Measurements from ENCODE around the gene DAAM1. TPM values are rescaled to one million over a fixed set of nuclear protein-coding genes. Genes with fewer than 3 reads are reported as not detected.

The DAAM1 gene
- polyA plus RNA-seq, 1 of the 3 experiments (the other 2 are of a cell fraction) = 5.1 TPM

DNA sequence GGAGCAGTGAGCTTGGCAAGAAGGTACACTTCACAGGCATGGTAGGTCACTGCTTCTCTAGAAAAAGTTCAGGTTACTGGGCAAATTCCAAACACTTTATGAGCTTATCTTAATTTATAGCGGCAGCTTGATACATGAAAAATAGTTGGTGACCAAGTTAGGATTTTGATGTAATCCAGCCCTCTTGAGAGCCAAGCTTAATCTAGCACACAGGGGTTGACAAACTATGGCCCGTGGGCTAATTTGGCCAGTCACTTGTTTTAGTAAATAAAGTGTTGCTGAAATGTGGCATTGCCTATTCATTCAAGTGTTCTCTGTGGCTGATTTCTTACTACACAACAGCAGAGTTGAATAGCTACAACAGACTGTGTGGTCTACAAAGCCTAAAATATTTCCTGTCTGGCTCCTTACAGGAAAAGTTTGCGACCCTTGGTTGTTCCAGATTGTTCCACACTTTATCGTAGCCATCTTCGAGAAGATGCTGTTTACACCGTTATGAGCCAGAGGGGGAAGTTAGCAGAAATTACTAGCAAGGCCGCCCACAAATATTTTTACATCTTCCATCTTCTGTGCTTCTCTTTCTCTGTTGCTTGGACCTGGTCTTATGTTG is 120.9 kb downstream of the DAAM1 start:
- WGBS (ENCODE audit: low lambda C conversion rate) = 89% methylated on average over 7 of the region's 7 CpGs
- no peak overlapping the region for H3K4me2 ChIP-seq
- ChIA-PET CTCF (no interaction called here), POLR2A (interaction anchor here (0.6 kb wide), 1 partner anchor 682 kb away, joined by 3 read pairs; no protein-coding TSS in a partner anchor)
- peak overlapping the region; percentile 10 to 72; a peak in 2 of 4 replicates for H3K27ac ChIP-seq (ENCODE audit: low read depth in 2 of 2, low read length in 1 of 2)
- H3K36me3 ChIP-seq (replicated peaks in 1 of 2; ENCODE audit: control insufficient read depth in 1 of 2, insufficient read depth in 2 of 2, low read length in 1 of 2) = no peaks in the 10 kb centered on the region
- H3K4me1 ChIP-seq (ENCODE audit: control insufficient read depth in 1 of 2, insufficient read depth in 2 of 2, low read depth in 1 of 2, low read length in 1 of 2) = peaks cover 5 to 25% of the 10 kb centered on the region in 2 experiments
- H3K27me3 ChIP-seq (ENCODE audit: insufficient read depth) = no peaks in the 10 kb centered on the region
- H3K9me2 ChIP-seq = no peaks in the 10 kb centered on the region
- H3F3A ChIP-seq (replicated peaks; ENCODE audit: insufficient read depth) = peaks cover 29% of the 10 kb centered on the region
- H3K9me3 ChIP-seq = no peaks in the 10 kb centered on the region
- TF ChIP-seq, protein P1, sequence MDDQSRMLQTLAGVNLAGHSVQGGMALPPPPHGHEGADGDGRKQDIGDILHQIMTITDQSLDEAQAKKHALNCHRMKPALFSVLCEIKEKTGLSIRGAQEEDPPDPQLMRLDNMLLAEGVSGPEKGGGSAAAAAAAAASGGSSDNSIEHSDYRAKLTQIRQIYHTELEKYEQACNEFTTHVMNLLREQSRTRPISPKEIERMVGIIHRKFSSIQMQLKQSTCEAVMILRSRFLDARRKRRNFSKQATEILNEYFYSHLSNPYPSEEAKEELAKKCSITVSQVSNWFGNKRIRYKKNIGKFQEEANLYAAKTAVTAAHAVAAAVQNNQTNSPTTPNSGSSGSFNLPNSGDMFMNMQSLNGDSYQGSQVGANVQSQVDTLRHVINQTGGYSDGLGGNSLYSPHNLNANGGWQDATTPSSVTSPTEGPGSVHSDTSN (IDR thresholded peaks at IDR 0.05) = peak; percentile 74; the same call in 1 of the 2 replicates
- TF ChIP-seq NFIC (IDR thresholded peaks at IDR 0.05; ENCODE audit: borderline replicate concordance) = 0 out of 2 replicates have a peak, but pooled peaks have one; percentile 14
- TF ChIP-seq POLR2AphosphoS5 (IDR thresholded peaks at IDR 0.05; ENCODE audit: low read depth, low read length) = peak; percentile 23; the same call in 1 of the 2 replicates
- TF ChIP-seq EP300 (IDR thresholded peaks at IDR 0.05; ENCODE audit: borderline replicate concordance in 1 of 2, low read depth in 1 of 2, low read length in 1 of 2) = peak in 1 of 2 experiments; percentile 12; a peak in 1 of 4 replicates
- TF ChIP-seq RAD21 (IDR thresholded peaks at IDR 0.05; ENCODE audit: low read length) = no peak
- TF ChIP-seq, protein P2, sequence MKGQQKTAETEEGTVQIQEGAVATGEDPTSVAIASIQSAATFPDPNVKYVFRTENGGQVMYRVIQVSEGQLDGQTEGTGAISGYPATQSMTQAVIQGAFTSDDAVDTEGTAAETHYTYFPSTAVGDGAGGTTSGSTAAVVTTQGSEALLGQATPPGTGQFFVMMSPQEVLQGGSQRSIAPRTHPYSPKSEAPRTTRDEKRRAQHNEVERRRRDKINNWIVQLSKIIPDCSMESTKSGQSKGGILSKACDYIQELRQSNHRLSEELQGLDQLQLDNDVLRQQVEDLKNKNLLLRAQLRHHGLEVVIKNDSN (IDR thresholded peaks at IDR 0.05; ENCODE audit: borderline replicate concordance, low read depth) = no peak
- TF ChIP-seq, protein P3, sequence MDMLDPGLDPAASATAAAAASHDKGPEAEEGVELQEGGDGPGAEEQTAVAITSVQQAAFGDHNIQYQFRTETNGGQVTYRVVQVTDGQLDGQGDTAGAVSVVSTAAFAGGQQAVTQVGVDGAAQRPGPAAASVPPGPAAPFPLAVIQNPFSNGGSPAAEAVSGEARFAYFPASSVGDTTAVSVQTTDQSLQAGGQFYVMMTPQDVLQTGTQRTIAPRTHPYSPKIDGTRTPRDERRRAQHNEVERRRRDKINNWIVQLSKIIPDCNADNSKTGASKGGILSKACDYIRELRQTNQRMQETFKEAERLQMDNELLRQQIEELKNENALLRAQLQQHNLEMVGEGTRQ (IDR thresholded peaks at IDR 0.05; ENCODE audit: borderline replicate concordance, low read depth, low read length) = no peak
- TF ChIP-seq JUND (IDR thresholded peaks at IDR 0.05) = peak; percentile 47
- TF ChIP-seq CHD2 (IDR thresholded peaks at IDR 0.05; ENCODE audit: low read length, partially characterized antibody) = no peak
- TF ChIP-seq, protein P4, sequence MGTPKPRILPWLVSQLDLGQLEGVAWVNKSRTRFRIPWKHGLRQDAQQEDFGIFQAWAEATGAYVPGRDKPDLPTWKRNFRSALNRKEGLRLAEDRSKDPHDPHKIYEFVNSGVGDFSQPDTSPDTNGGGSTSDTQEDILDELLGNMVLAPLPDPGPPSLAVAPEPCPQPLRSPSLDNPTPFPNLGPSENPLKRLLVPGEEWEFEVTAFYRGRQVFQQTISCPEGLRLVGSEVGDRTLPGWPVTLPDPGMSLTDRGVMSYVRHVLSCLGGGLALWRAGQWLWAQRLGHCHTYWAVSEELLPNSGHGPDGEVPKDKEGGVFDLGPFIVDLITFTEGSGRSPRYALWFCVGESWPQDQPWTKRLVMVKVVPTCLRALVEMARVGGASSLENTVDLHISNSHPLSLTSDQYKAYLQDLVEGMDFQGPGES (IDR thresholded peaks at IDR 0.05; ENCODE audit: low read depth, low read length) = no peak
- TF ChIP-seq SIN3A (IDR thresholded peaks at IDR 0.05; ENCODE audit: borderline replicate concordance, low read depth, low read length) = 0 out of 2 replicates have a peak, but pooled peaks have one; percentile 25
- TF ChIP-seq, protein P5, sequence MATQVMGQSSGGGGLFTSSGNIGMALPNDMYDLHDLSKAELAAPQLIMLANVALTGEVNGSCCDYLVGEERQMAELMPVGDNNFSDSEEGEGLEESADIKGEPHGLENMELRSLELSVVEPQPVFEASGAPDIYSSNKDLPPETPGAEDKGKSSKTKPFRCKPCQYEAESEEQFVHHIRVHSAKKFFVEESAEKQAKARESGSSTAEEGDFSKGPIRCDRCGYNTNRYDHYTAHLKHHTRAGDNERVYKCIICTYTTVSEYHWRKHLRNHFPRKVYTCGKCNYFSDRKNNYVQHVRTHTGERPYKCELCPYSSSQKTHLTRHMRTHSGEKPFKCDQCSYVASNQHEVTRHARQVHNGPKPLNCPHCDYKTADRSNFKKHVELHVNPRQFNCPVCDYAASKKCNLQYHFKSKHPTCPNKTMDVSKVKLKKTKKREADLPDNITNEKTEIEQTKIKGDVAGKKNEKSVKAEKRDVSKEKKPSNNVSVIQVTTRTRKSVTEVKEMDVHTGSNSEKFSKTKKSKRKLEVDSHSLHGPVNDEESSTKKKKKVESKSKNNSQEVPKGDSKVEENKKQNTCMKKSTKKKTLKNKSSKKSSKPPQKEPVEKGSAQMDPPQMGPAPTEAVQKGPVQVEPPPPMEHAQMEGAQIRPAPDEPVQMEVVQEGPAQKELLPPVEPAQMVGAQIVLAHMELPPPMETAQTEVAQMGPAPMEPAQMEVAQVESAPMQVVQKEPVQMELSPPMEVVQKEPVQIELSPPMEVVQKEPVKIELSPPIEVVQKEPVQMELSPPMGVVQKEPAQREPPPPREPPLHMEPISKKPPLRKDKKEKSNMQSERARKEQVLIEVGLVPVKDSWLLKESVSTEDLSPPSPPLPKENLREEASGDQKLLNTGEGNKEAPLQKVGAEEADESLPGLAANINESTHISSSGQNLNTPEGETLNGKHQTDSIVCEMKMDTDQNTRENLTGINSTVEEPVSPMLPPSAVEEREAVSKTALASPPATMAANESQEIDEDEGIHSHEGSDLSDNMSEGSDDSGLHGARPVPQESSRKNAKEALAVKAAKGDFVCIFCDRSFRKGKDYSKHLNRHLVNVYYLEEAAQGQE (IDR thresholded peaks at IDR 0.05; ENCODE audit: low read depth, low read length) = no peak
- TF ChIP-seq TCF12 (IDR thresholded peaks at IDR 0.05) = peak; percentile 59
- TF ChIP-seq FOXJ3 (CRISPR knock-in tag; IDR thresholded peaks at IDR 0.05) = no peak
- no peak for TF ChIP-seq TAF1 (IDR thresholded peaks at IDR 0.05; ENCODE audit: borderline replicate concordance, low read depth, low read length)
- no peaks in the 10 kb centered on the region for H4K20me1 ChIP-seq (ENCODE audit: insufficient read depth)
- no peak overlapping the region for H3K9ac ChIP-seq
- no peaks in the 10 kb centered on the region for H3K79me2 ChIP-seq (ENCODE audit: insufficient read depth)
- no peak overlapping the region for H2AFZ ChIP-seq (ENCODE audit: low read depth)
- no peak for DNase-seq
- no peak overlapping the region for H3K4me3 ChIP-seq (ENCODE audit: low read depth in 2 of 2, low read length in 1 of 2)
